Progenitor cell of endocrine pancreas (in vitro differentiated cells): ENCODE results near the gene GNPAT. TPM values are rescaled to one million over a fixed set of nuclear protein-coding genes. Genes with fewer than 3 reads are reported as not detected.
"Not testable (repeated sequence)": the region's sequence is repeated elsewhere in the genome, so short reads cannot be mapped to it uniquely, and the experiment has no call there.

Experiments used
- DNase-seq: peaks from one replicate; pipeline ENCODE4 v3.0.0; 2021; ENCODE audit warnings: low spot score; ENCODE audit not compliant: unreplicated experiment
- H3K27ac Mint-ChIP-seq: 2 replicates; pipeline ENCODE4 v1.8.0; 2021; ENCODE audit warnings: mild to moderate bottlenecking, moderate library complexity, mixed read lengths
- H3K27me3 Mint-ChIP-seq: 2 replicates; pipeline ENCODE4 v1.8.0; 2021; ENCODE audit warnings: mixed read lengths
- H3K36me3 Mint-ChIP-seq: 2 replicates; pipeline ENCODE4 v1.8.0; 2022; ENCODE audit warnings: mixed read lengths; ENCODE audit not compliant: insufficient read depth
- H3K4me1 Mint-ChIP-seq: 2 replicates; pipeline ENCODE4 v1.8.0; 2021; ENCODE audit warnings: low read depth, mixed read lengths
- H3K4me3 Mint-ChIP-seq: 2 replicates; pipeline ENCODE4 v1.8.0; 2021; ENCODE audit warnings: low read depth, mild to moderate bottlenecking, moderate library complexity, mixed read lengths
- H3K9me3 Mint-ChIP-seq: 2 replicates; pipeline ENCODE4 v1.8.0; 2021; ENCODE audit warnings: low read depth, mixed read lengths
- total RNA-seq: library from RNA; stranded (reverse); gene quantifications from 2 replicates; pipeline ENCODE4 v1.2.1, GENCODE V29; 2021
- TF ChIP-seq, protein P1 (sequence below): fragments of 200-600 bp; sonication (generic); IDR thresholded peaks from one replicate; pipeline ENCODE4 v1.5.0; 2021; ENCODE audit warnings: antibody characterized with exemption, mild to moderate bottlenecking; ENCODE audit not compliant: unreplicated experiment

The GNPAT gene
- total RNA-seq, 1 donor from 2014 or later: 70.2 TPM

DNA sequence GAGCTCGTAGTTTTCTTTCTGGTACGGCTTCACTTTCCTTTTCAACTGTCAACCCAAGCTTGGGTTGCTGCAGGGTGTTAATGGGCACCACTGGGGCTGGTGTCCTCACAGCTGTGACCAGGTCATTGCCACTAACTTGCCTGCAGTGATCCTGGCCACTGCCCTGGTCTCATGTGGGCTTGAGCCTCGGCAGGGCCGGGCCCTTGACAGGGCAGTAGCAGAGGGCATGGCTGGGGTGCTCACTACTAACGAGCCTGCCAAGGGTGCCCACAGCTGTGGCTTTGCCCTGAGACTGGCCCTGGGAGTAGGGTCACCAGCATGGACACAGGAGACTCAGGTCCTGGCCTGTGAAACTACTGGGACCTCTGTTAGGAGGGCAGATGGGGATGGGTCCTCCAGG lies 31.5 kb upstream of the GNPAT start:
- H3K27ac Mint-ChIP-seq: no peak overlapping the region
- peaks cover 8% of the 10 kb centered on the region for H3K4me1 Mint-ChIP-seq
- no peaks in the 10 kb centered on the region for H3K36me3 Mint-ChIP-seq
- DNase-seq: no peak
- TF ChIP-seq, protein P1, sequence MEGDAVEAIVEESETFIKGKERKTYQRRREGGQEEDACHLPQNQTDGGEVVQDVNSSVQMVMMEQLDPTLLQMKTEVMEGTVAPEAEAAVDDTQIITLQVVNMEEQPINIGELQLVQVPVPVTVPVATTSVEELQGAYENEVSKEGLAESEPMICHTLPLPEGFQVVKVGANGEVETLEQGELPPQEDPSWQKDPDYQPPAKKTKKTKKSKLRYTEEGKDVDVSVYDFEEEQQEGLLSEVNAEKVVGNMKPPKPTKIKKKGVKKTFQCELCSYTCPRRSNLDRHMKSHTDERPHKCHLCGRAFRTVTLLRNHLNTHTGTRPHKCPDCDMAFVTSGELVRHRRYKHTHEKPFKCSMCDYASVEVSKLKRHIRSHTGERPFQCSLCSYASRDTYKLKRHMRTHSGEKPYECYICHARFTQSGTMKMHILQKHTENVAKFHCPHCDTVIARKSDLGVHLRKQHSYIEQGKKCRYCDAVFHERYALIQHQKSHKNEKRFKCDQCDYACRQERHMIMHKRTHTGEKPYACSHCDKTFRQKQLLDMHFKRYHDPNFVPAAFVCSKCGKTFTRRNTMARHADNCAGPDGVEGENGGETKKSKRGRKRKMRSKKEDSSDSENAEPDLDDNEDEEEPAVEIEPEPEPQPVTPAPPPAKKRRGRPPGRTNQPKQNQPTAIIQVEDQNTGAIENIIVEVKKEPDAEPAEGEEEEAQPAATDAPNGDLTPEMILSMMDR: no peak
- H3K4me3 Mint-ChIP-seq: no peak overlapping the region
- peaks cover under 1% of the 10 kb centered on the region for H3K27me3 Mint-ChIP-seq
- H3K9me3 Mint-ChIP-seq: no peaks in the 10 kb centered on the region

DNA sequence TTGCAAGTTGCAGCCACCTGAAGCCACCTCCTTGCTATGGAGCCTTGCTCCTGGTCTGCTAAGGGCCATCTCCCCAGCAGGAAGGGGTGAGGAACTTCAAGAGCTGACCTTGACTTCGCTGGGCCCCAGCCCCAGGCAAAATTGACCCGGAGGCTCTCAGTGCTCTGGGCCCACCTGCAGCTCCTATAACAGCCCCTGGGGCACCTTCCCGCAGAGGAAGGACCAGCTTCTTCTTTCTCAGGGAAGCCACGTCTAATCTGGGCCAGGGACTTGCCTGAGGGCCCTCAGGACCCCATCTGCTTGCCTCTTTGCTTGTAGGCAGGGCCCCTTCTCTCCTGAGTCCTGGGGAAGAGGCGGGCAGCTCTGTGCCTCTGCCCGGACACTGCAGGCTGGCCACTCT lies 30.9 kb upstream of the GNPAT start:
- DNase-seq: no peak
- no peaks in the 10 kb centered on the region for H3K9me3 Mint-ChIP-seq
- H3K4me3 Mint-ChIP-seq: no peak overlapping the region
- TF ChIP-seq, protein P1: no peak
- no peaks in the 10 kb centered on the region for H3K36me3 Mint-ChIP-seq
- no peaks in the 10 kb centered on the region for H3K27me3 Mint-ChIP-seq
- H3K27ac Mint-ChIP-seq: no peak overlapping the region
- H3K4me1 Mint-ChIP-seq: peaks cover 8% of the 10 kb centered on the region

DNA sequence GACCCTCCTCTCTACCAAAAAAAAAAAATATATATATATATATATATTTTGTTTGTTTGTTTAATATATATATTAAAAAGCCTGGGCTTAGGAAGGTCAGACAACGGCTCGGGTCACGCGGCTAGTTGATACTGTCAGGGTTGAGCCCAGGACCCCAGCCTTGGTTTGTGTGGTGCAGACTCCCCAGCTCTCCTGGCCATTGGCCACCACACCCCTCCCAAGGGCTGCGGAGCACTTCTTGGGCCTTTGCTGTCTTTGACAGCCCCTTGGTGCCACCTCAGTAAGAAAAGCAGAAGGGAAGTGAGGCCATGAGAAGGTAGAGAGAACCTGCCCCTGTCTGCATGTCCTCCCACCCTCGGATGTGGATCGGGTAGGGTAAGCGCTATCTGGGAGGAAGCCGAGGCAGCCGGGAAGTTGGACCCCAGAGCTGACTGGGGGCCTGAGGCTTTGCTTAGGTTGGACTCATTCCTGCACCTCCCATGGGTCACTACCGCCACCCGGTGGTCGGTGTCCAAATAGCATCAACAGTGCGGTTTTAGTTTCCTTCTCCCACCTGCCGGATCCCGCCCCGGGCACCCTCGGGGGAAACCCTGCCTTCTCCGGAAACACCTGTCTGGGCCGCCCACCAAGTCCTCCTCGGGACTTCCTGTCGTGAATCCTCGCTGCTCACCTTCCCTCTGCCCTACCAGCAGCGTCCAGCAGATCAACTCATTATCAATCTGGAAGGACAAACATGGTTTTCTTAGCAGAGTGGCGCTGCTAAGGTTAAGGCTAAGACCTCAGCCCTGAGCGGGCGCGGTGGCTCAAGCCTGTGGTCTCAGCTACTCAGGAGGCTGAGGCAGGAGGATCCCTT lies 29.8 kb upstream of the GNPAT start:
- H3K4me3 Mint-ChIP-seq: peak overlapping the region; percentile 70
- DNase-seq: peak; percentile 93
- H3K4me1 Mint-ChIP-seq: peaks cover 11% of the 10 kb centered on the region
- H3K27ac Mint-ChIP-seq: peak overlapping the region; percentile 56
- H3K36me3 Mint-ChIP-seq: no peaks in the 10 kb centered on the region
- TF ChIP-seq, protein P1: peak; percentile 97
- peaks cover 2% of the 10 kb centered on the region for H3K27me3 Mint-ChIP-seq
- no peaks in the 10 kb centered on the region for H3K9me3 Mint-ChIP-seq

DNA sequence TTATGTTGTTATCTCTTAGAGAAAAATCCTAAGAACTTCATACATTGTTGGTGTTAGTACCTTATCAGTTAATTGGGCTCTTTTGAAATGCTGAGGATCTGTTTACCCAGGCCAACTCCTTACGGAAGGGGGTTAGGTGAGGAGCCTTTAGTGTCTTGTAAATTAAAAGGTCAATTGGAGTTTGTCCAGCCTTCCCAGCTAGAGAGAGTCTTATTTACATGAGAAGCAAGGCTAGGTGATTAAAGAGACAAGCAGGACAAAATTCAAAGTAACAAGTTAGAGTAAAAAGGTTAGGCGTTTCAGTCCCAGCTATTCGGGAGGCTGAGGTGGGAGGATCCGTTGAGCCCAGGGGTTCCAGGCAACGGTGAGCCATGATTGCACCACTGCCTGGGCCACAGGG lies 28.7 kb upstream of the GNPAT start:
- not testable (repeated sequence) for H3K27me3 Mint-ChIP-seq, DNase-seq, H3K9me3 Mint-ChIP-seq, H3K4me3 Mint-ChIP-seq, H3K36me3 Mint-ChIP-seq
- H3K27ac Mint-ChIP-seq: peak overlapping the region; percentile 12
- peaks cover 18% of the 10 kb centered on the region for H3K4me1 Mint-ChIP-seq

DNA sequence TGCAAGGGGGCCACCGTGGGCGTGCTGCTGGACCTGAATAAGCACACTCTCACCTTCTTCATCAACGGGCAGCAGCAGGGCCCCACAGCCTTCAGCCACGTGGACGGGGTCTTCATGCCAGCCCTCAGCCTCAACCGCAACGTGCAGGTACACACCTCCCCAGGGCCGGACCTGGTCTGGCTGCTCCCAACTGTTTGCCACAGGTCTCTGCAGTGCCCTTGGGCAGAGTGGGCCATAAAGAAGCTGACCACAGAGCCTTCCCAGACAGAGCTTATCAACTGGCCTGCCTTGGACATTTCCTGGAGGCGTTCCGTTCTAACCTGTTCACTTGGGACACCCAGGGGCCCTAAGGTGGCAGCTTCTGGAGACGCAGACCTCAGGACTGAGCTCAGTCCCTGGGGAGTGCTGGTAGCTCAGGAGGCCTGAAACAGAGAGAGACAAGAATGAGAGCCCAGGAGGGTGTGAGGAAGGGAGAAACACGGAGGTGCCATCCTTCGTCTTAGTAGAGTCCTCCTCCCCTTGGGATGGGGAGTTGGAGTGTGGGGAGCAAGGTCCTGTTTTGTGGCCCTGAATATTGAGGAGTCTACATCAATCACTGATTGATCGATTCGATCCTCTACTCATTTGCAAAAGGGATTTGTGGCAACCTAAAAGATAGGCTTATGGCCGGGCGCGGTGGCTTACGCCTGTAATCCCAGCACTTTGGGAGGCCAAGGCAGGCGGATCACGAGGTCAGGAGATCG lies 27.0 kb upstream of the GNPAT start:
- TF ChIP-seq, protein P1: no peak
- Mint-ChIP-seq H3K36me3 (no peaks in the 10 kb centered on the region), H3K4me3 (no peak overlapping the region), H3K4me1 (peaks cover 21% of the 10 kb centered on the region), H3K27me3 (peaks cover 3% of the 10 kb centered on the region), H3K9me3 (no peaks in the 10 kb centered on the region), H3K27ac (no peak overlapping the region)
- DNase-seq: no peak
